ENCODE measurements around the gene ARHGEF16.

Gene ARHGEF16

GRCh38 chr1:3453891-3454810, at the start of gene ARHGEF16:
ARHGEF16 (plus strand) TSS chr1:3454665; CDS start chr1:3463085, 8,420 bp downstream.
- DNase-seq: peak; percentile 13

DNA sequence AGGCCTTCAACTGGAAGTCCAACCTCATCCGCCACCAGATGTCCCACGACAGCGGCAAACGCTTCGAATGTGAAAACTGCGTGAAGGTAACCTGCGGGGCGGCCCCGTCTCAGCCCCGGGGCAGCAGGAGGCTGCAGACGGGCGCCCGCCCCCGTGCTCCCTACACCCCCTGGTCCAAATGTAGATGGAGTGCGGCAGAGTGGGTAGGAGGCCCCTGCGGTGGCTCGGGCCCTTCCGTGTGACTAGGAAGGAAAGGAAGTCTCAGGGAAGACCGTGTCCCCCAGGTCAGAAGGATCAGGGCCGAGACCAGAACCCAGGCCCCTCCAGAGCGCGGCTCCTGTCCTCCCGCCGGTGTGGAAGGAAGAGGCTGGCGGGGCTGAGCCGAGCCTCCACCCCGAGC, 49.7 kb upstream of the ARHGEF16 start:
- DNase-seq: no peak

GRCh38 chr1:3405491-3405890, 49.0 kb upstream of the ARHGEF16 start:
- DNase-seq: no peak

- no peak for DNase-seq
Observed at GRCh38 chr1:3405974-3406867, 48.2 kb upstream of the ARHGEF16 start.

GRCh38 chr1:3407021-3407420, 47.4 kb upstream of the ARHGEF16 start:
- no peak for DNase-seq

GRCh38 chr1:3408751-3409266, 45.7 kb upstream of the ARHGEF16 start:
- DNase-seq: no peak

DNA sequence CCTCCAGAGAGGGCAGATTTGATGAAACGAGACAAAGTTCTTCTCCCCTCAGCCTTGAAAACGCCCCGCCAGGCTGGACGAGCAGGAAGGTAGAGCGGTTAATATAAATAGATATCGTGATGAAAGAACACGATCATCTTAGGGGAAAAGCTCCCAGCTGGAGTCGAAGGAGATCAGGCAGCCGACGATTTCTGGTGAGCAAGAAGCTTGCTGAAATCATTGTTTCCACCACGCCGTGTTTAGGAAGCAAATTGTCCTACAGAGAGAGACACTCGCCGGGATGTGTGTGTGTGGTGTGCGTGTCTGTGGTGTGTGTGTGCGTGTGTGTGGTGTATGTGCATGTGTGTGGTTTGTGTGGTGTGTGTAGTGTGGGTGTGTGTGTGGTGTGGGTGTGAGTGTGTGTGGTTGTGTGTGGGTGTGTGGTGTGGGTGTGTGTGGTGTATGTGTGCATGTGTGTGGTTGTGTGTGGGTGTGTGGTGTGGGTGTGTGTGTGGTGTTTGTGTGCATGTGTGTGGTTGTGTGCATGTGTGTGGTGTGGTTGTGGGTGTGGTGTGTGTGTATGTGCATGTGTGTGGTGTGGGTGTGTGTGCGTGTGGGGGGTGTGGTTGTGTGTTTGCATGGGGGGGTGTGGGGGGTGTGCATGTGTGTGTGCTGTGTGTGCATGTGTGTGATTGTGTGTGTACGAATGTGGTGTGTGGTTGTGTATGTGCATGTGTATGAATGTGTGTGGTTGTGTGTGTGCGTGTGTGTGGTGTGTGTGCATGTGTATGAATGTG, 44.9 kb upstream of the ARHGEF16 start:
- DNase-seq: no peak

DNA sequence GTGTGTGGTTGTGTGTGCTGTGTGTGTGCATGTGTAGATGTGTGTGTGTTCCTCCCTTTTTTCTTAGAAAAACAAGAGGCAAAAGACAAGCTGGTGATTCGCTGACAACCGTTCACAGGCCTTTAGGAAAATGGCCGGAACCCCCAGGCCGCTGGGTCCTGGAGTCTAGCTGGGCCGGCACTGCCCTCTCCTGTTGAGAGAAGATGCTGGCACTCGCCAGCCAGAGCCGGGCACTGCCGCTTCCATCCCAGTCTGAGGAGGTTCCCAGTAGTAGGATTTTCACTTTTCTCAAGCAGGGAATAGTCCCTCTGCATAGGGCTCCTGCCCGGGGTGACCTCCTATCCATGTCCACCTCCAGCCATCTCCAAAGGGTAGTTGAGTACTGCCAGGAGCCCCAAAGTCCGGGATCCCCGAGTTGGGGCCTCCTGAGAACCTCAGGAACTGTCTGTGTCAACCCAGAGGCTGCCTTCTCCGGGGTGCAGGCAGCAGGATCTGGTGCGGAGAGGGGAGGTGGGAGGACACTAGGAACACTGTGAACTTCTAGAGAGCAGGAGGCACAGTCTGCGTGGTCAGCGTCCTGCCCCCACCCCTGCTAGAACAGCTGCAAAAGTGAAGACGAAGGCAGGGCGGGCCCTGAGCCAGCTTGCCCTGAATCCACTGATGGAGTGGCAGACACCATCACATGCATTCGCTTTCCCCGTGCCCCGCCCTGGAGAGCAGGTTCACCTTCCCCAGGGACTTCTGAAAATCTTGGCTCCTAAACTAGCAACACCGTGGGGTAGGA, 44.1 kb upstream of the ARHGEF16 start:
- no peak for DNase-seq

- DNase-seq: no peak
Observed at GRCh38 chr1:3411806-3412205, 42.7 kb upstream of the ARHGEF16 start.

- DNase-seq: no peak
Observed at GRCh38 chr1:3412376-3412775, 42.1 kb upstream of the ARHGEF16 start.

- no peak for DNase-seq
Observed at GRCh38 chr1:3413975-3414710, 40.3 kb upstream of the ARHGEF16 start.

GRCh38 chr1:3415260-3416090, 39.0 kb upstream of the ARHGEF16 start:
- DNase-seq: no peak

DNA sequence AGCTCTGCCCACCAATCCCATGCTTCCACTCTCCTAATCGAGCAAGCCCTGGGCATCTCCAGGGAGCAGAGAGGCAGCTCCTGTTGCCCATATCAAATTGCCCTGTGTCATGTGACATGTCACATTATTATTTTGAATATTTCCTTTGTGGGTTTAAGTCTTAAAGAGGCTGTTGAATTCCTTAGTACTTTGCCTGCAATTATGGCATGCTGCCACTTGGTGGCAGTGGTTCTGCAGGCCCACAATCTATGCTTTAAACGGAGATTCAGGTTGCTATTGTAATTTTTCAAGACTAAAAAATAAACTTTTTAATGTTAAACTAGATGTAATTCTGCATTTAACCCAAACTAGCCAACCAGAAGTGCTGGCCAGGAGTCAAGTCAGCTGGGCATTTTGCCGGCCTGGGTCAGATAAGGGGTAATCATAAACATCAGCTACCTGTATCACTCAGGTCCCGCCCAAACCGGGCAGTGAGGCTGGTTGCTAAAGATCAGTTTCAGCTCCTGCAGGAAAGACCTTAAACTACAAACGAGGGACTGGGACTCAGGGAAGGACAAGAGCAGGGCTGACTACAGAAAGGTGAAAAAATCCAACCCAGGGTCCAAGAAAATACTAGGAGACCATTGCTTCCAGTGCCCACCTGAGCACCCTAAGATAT, 37.3 kb upstream of the ARHGEF16 start:
- DNase-seq: no peak

- no peak for DNase-seq
Observed at GRCh38 chr1:3417934-3418333, 36.5 kb upstream of the ARHGEF16 start.

- DNase-seq: no peak
Observed at GRCh38 chr1:3418600-3418999, 35.9 kb upstream of the ARHGEF16 start.

GRCh38 chr1:3419415-3420204, 34.9 kb upstream of the ARHGEF16 start:
- DNase-seq: no peak

DNA sequence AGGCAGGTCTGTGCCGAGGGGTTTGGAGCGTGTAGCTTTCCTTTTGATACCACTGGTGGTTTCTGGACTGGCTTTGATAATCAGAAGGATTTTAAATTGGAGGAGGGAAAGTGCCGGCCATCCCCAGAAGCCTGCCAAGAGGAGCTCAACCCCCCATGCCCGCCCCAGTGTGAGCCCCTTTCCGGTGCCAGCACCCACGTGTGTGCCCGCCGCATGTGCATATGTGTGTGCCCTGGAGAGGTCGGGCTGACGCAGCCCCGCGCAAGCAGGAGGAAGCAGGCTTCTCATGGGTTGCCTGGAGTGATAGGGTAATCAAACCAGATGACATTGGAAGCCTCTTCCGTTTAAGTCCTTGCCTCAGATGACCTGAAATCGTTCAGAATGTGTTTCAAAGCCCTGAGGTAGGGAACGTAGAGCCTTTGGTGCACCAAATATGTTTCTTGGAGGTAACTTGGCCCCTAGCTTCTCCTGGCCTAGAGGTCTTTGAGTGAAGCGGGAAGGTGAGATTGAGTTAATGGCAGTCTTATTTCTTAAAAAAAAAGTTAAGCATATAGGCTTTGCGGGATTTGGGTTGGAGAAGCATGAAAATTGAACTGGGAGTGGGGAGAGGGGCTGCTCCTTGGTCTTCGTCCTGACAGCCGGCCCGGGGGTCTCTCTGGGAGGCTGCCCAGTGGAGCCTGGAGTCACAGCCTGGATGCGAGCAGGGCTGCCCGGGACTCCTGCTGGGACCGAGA, 34.1 kb upstream of the ARHGEF16 start:
- no peak for DNase-seq

- DNase-seq: no peak
Observed at GRCh38 chr1:3422638-3423037, 31.8 kb upstream of the ARHGEF16 start.
